ENCODE data around the gene TMEM171.

GRCh38 chr5:73151766-73152410 is 31.5 kb downstream of the TMEM171 start:
- TF ChIP-seq, protein P1, sequence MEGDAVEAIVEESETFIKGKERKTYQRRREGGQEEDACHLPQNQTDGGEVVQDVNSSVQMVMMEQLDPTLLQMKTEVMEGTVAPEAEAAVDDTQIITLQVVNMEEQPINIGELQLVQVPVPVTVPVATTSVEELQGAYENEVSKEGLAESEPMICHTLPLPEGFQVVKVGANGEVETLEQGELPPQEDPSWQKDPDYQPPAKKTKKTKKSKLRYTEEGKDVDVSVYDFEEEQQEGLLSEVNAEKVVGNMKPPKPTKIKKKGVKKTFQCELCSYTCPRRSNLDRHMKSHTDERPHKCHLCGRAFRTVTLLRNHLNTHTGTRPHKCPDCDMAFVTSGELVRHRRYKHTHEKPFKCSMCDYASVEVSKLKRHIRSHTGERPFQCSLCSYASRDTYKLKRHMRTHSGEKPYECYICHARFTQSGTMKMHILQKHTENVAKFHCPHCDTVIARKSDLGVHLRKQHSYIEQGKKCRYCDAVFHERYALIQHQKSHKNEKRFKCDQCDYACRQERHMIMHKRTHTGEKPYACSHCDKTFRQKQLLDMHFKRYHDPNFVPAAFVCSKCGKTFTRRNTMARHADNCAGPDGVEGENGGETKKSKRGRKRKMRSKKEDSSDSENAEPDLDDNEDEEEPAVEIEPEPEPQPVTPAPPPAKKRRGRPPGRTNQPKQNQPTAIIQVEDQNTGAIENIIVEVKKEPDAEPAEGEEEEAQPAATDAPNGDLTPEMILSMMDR (IDR thresholded peaks at IDR 0.05) = no peak
- no peak for TF ChIP-seq SIN3A (IDR thresholded peaks at IDR 0.05; ENCODE audit: borderline replicate concordance, insufficient read depth, low read depth, low read length)
- no peak for TF ChIP-seq POLR2AphosphoS5 (IDR thresholded peaks at IDR 0.05; ENCODE audit: low read depth, low read length)
- no peak for TF ChIP-seq TCF7L2 (IDR thresholded peaks at IDR 0.05; ENCODE audit: low read depth, low read length)
- TF ChIP-seq, protein P2, sequence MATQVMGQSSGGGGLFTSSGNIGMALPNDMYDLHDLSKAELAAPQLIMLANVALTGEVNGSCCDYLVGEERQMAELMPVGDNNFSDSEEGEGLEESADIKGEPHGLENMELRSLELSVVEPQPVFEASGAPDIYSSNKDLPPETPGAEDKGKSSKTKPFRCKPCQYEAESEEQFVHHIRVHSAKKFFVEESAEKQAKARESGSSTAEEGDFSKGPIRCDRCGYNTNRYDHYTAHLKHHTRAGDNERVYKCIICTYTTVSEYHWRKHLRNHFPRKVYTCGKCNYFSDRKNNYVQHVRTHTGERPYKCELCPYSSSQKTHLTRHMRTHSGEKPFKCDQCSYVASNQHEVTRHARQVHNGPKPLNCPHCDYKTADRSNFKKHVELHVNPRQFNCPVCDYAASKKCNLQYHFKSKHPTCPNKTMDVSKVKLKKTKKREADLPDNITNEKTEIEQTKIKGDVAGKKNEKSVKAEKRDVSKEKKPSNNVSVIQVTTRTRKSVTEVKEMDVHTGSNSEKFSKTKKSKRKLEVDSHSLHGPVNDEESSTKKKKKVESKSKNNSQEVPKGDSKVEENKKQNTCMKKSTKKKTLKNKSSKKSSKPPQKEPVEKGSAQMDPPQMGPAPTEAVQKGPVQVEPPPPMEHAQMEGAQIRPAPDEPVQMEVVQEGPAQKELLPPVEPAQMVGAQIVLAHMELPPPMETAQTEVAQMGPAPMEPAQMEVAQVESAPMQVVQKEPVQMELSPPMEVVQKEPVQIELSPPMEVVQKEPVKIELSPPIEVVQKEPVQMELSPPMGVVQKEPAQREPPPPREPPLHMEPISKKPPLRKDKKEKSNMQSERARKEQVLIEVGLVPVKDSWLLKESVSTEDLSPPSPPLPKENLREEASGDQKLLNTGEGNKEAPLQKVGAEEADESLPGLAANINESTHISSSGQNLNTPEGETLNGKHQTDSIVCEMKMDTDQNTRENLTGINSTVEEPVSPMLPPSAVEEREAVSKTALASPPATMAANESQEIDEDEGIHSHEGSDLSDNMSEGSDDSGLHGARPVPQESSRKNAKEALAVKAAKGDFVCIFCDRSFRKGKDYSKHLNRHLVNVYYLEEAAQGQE (IDR thresholded peaks at IDR 0.05; ENCODE audit: insufficient read depth in 1 of 2, low read depth in 2 of 2, low read length in 1 of 2) = no peak
